GM23338 (cell line): ENCODE measurements around the gene THSD4. TPM values are rescaled to one million over a fixed set of nuclear protein-coding genes. Genes with fewer than 3 reads are reported as not detected.

ENCODE experiments used
- ATAC-seq: fragments of 200-7000 bp; cut with Tn5 transposase; 3 replicates; pipeline ENCODE4 v1.9.1; 2020
- DNase-seq: peaks from one replicate; pipeline ENCODE4 v3.0.0-alpha.2; 2015; ENCODE audit warnings: low spot score
- H2AFZ ChIP-seq: fragments of 200-600 bp; sonication (generic); 2 replicates; pipeline ENCODE4 v1.8.0; 2016; ENCODE audit warnings: antibody characterized with exemption, mild to moderate bottlenecking, moderate library complexity
- H3F3A ChIP-seq: fragments of 200-600 bp; sonication (generic); replicated peaks from 2 replicates; pipeline ENCODE4 v1.8.0; 2017; ENCODE audit warnings: antibody characterized with exemption, mixed run types, low read depth
- H3K27ac ChIP-seq: fragments of 200-600 bp; sonication (generic); 2 replicates; pipeline ENCODE4 v1.6.1; 2016; ENCODE audit warnings: low read depth
- H3K27me3 ChIP-seq: fragments of 200-600 bp; sonication (generic); 2 replicates; pipeline ENCODE4 v1.8.0; 2016; ENCODE audit warnings: mild to moderate bottlenecking, mixed run types, moderate library complexity; ENCODE audit not compliant: insufficient read depth
- H3K36me3 ChIP-seq: fragments of 200-600 bp; sonication (generic); 2 replicates; pipeline ENCODE4 v1.8.0; 2016; ENCODE audit warnings: mild to moderate bottlenecking; ENCODE audit not compliant: insufficient read depth
- H3K4me1 ChIP-seq: fragments of 200-600 bp; sonication (generic); 2 replicates; pipeline ENCODE4 v1.8.0; 2016; ENCODE audit warnings: mild to moderate bottlenecking, moderate library complexity; ENCODE audit not compliant: insufficient read depth
- H3K4me2 ChIP-seq: fragments of 200-600 bp; sonication (generic); 2 replicates; pipeline ENCODE4 v1.7.1; 2017; ENCODE audit warnings: mixed run types
- H3K4me3 ChIP-seq: fragments of 200-600 bp; sonication (generic); 2 replicates; pipeline ENCODE4 v1.6.1; 2016; ENCODE audit warnings: mixed run types
- H3K79me2 ChIP-seq: fragments of 200-600 bp; sonication (generic); replicated peaks from 2 replicates; pipeline ENCODE4 v1.8.0; 2017; ENCODE audit warnings: mild to moderate bottlenecking; ENCODE audit not compliant: insufficient read depth
- H3K9me2 ChIP-seq: fragments of 200-600 bp; sonication (generic); 2 replicates; pipeline ENCODE4 v1.8.0; 2017; ENCODE audit not compliant: insufficient read depth
- H4K20me1 ChIP-seq: fragments of 200-600 bp; sonication (generic); replicated peaks from 2 replicates; pipeline ENCODE4 v1.8.0; 2017; ENCODE audit warnings: mild to moderate bottlenecking; ENCODE audit not compliant: insufficient read depth
- H3K27ac Mint-ChIP-seq: 2 replicates; pipeline ENCODE4 v1.8.0; 2020; ENCODE audit warnings: inconsistent platforms, mild to moderate bottlenecking, moderate library complexity, mixed read lengths
- H3K27me3 Mint-ChIP-seq: 3 replicates; pipeline ENCODE4 v1.8.0; 2022; ENCODE audit warnings: low read depth, mild to moderate bottlenecking, moderate library complexity, mixed read lengths, inconsistent platforms; ENCODE audit not compliant: insufficient read depth, poor library complexity
- H3K36me3 Mint-ChIP-seq: 3 replicates; pipeline ENCODE4 v1.8.0; 2021; ENCODE audit warnings: low read depth, mild to moderate bottlenecking, inconsistent platforms, moderate library complexity, mixed read lengths
- H3K4me1 Mint-ChIP-seq: 3 replicates; pipeline ENCODE4 v1.8.0; 2020; ENCODE audit warnings: mild to moderate bottlenecking, inconsistent platforms, mixed read lengths
- H3K4me3 Mint-ChIP-seq: 3 replicates; pipeline ENCODE4 v1.8.0; 2021; ENCODE audit warnings: moderate library complexity, mild to moderate bottlenecking, inconsistent platforms, mixed read lengths
- H3K9me3 Mint-ChIP-seq: 3 replicates; pipeline ENCODE4 v1.8.0; 2020; ENCODE audit warnings: moderate library complexity, mild to moderate bottlenecking, inconsistent platforms, mixed read lengths
- CREB1 ChIP-seq: fragments of 250-450 bp; sonication (Bioruptor Pico); IDR thresholded peaks from 2 replicates; pipeline ENCODE4 v1.5.0; 2020; ENCODE audit warnings: low read depth, mild to moderate bottlenecking, moderate library complexity
- CTCF ChIP-seq, 2 experiments: fragments of 200-600 bp in 1 of 2; sonication (generic) in 1 of 2; conservative IDR thresholded peaks; 2 replicates each; pipeline versions ENCODE4 v1.5.1 to v1.6.1; 2016 to 2017; ENCODE audit warnings: antibody characterized with exemption in 2 of 2, low read depth in 2 of 2, mild to moderate bottlenecking in 2 of 2, moderate library complexity in 1 of 2
- ETS1 ChIP-seq: IDR thresholded peaks from 2 replicates; pipeline ENCODE4 v1.6.1; 2016; ENCODE audit warnings: antibody characterized with exemption
- EZH2 ChIP-seq: fragments of 200-600 bp; sonication (generic); IDR thresholded peaks from one replicate; pipeline ENCODE4 v1.8.0; 2017; ENCODE audit warnings: antibody characterized with exemption, mild to moderate bottlenecking, low read depth; ENCODE audit not compliant: unreplicated experiment
- EZH2phosphoT487 ChIP-seq: fragments of 200-600 bp; sonication (generic); IDR thresholded peaks from one replicate; pipeline ENCODE4 v1.8.1; 2018; ENCODE audit warnings: antibody characterized with exemption; ENCODE audit not compliant: unreplicated experiment
- JUNB ChIP-seq: IDR thresholded peaks from one replicate; pipeline ENCODE4 v1.6.1; 2016; ENCODE audit warnings: antibody characterized with exemption; ENCODE audit not compliant: unreplicated experiment
- NANOG ChIP-seq: IDR thresholded peaks from 2 replicates; pipeline ENCODE4 v1.6.1; 2016; ENCODE audit warnings: antibody characterized with exemption, borderline replicate concordance
- POLR2AphosphoS5 ChIP-seq: IDR thresholded peaks from 2 replicates; pipeline ENCODE4 v1.6.1; 2016; ENCODE audit warnings: antibody characterized with exemption, low read depth
- REST ChIP-seq: IDR thresholded peaks from one replicate; pipeline ENCODE4 v1.6.1; 2018; ENCODE audit warnings: antibody characterized with exemption; ENCODE audit not compliant: unreplicated experiment
- STAT1 ChIP-seq: IDR thresholded peaks from one replicate; pipeline ENCODE4 v1.6.1; 2016; ENCODE audit warnings: antibody characterized with exemption; ENCODE audit not compliant: unreplicated experiment
- ZNF114 ChIP-seq: fragments of 250-450 bp; sonication (Bioruptor Pico); IDR thresholded peaks from 2 replicates; pipeline ENCODE4 v1.5.0; 2020; ENCODE audit warnings: mild to moderate bottlenecking, moderate library complexity
- ZNF331 ChIP-seq: fragments of 250-450 bp; sonication (Bioruptor Pico); IDR thresholded peaks from 2 replicates; pipeline ENCODE4 v1.5.0; 2020; ENCODE audit warnings: low read depth, mild to moderate bottlenecking, moderate library complexity
- ZNF462 ChIP-seq: fragments of 250-450 bp; sonication (Bioruptor Pico); IDR thresholded peaks from 2 replicates; pipeline ENCODE4 v1.5.0; 2020; ENCODE audit warnings: mild to moderate bottlenecking, moderate library complexity
- polyA plus RNA-seq: library from polyadenylated mRNA; unstranded; fragments of >200 nt; fragmentation: Nextera tagmentation; extraction: Ambion mirVana; gene quantifications from 2 replicates; pipeline ENCODE4 v1.2.1, GENCODE V29; 2016
- total RNA-seq: library from RNA; depleted of rRNA; stranded (reverse); fragments of >200 nt; shearing (Covaris generic); gene quantifications from 2 replicates; pipeline ENCODE4 v1.2.3, GENCODE V29; 2014

The THSD4 gene
- total and polyA plus RNA-seq, 2 experiments from 2014 or later, result 2.0 to 7.4 TPM

GRCh38 chr15:71413419-71413818 lies 298.1 kb downstream of the THSD4 start:
- no peaks in the 10 kb centered on the region for H3K36me3 ChIP-seq
- no peak overlapping the region for H3K27ac Mint-ChIP-seq
- no peaks in the 10 kb centered on the region for H3K27me3 ChIP-seq
- DNase-seq (no peak), ATAC-seq (no peak)
- 0 out of 2 replicates have a peak, but pooled peaks cover 5% of the 10 kb centered on the region for H3K4me1 ChIP-seq
- peaks cover 5% of the 10 kb centered on the region for H3K27me3 Mint-ChIP-seq
- H3K9me3 Mint-ChIP-seq, result no peaks in the 10 kb centered on the region
- no peak overlapping the region for H3K4me3 ChIP-seq
- H3K36me3 Mint-ChIP-seq, result no peaks in the 10 kb centered on the region
- H3K4me2 ChIP-seq, result no peak overlapping the region
- H3K4me3 Mint-ChIP-seq, result no peak overlapping the region; the same call in 2 of the 3 replicates
- H2AFZ ChIP-seq, result no peak overlapping the region
- TF ChIP-seq ZNF114 (CRISPR knock-in tag) (no peak), JUNB (no peak), ETS1 (no peak), NANOG (no peak), EZH2phosphoT487 (no peak), CREB1 (CRISPR knock-in tag) (no peak), ZNF331 (no peak), ZNF462 (CRISPR knock-in tag) (no peak), POLR2AphosphoS5 (no peak), REST (no peak), STAT1 (no peak), CTCF (conservative IDR thresholded peaks at IDR 0.05; ENCODE audit: low read depth in 2 of 2) (no peak), EZH2 (no peak)
- H3K27ac ChIP-seq, result no peak overlapping the region
- no peaks in the 10 kb centered on the region for H3K79me2 ChIP-seq
- no peaks in the 10 kb centered on the region for H3F3A ChIP-seq
- H4K20me1 ChIP-seq, result no peaks in the 10 kb centered on the region
- peaks cover 10% of the 10 kb centered on the region for H3K4me1 Mint-ChIP-seq
- H3K9me2 ChIP-seq, result no peaks in the 10 kb centered on the region
